ENCODE measurements around the gene HYLS1. TPM values are rescaled to one million over a fixed set of nuclear protein-coding genes. Genes with fewer than 3 reads are reported as not detected.
A peak's percentile ranks its signal among the peaks of the same experiment; 100 is the strongest.

HYLS1 gene
- total RNA-seq, 1 donor from 2014 or later, result 4.1 TPM

DNA sequence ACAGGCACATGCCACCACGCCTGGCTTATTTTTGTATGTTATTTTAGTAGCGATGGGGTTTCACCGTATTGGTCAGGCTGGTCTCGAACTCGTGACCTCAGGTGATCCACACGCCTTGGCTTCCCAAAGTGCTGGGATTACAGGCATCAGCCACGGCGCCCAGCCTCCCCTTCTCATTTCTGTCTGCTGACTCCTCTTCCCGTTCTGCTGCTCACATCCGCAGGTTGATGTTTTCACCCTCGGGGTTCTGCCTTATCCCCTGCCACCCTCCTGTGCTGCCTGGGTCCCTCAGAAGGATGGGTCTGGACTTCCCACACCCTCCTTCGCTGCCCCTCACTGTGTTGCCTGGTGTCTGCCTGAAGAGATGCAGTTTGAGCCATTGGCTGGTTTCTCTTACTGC, 39.2 kb downstream of the HYLS1 start:
- intact Hi-C loops (cut with DNase I), result no loop called here
- ATAC-seq (no peak), DNase-seq (ENCODE audit: low spot score) (no peak)

DNA sequence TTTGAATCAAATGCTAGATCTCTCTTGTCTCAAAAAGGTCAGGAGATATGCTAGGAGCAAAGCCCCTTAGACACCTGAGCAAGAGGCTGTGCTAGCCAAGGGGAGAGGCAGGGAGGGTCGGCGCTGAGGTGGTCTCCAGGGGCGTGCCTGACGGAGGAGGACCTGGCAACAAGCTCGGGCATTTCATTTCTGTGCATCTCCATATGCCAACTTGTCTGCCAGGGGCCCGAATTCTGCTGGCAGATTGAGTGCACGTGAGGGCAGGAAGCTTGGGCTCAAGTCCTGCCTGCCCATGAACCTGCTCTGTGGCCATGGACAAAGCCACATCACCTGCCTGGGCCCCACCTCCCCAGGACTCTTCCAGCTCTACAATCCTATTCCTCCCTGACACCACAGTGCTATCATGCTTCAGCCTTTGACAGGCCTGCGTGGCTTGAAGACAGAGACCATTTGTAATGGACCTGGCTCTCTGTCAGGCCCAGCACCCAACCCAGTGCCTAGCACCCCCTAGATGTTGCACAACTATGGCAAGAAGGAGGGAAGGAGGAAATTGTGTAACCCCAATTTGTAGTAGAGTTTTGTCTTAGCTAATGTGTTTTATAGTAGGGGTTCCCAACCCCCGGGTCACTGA, 42.1 kb downstream of the HYLS1 start:
- intact Hi-C loops (cut with DNase I), result no loop called here
- no peak for DNase-seq (ENCODE audit: low spot score)
- ATAC-seq, result no peak

DNA sequence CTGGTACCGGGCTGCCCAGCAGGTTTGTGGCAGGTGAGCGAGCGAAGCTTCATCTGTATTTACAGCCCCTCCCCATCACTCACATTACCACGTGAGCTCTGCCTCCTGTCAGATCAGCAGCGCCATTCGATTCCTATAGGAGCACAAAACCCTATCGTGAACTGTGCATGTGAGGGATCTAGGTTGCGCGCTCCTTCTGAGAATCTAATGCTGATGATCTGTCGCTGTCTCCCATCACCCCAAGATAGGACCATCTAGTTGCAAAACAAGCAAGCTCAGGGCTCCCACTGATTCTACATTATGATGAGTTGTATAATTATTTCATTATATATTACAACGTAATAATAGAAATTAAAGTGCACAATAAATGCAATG, 42.6 kb downstream of the HYLS1 start:
- ATAC-seq, result no peak
- DNase-seq (ENCODE audit: low spot score), result no peak
- intact Hi-C loops (cut with DNase I), result no loop called here

GRCh38 chr11:125931116-125931515, 43.6 kb downstream of the HYLS1 start:
- DNase-seq (ENCODE audit: low spot score) (no peak), ATAC-seq (no peak)
- intact Hi-C loops (cut with DNase I), result no loop called here

GRCh38 chr11:125931668-125932067, 44.2 kb downstream of the HYLS1 start:
- ATAC-seq (no peak), DNase-seq (ENCODE audit: low spot score) (no peak)
- intact Hi-C loops (cut with DNase I), result no loop called here

GRCh38 chr11:125932301-125932700, 44.8 kb downstream of the HYLS1 start:
- intact Hi-C loops (cut with DNase I), result no loop called here
- DNase-seq (ENCODE audit: low spot score), result no peak
- ATAC-seq, result no peak

GRCh38 chr11:125933030-125933813, 45.8 kb downstream of the HYLS1 start:
- ATAC-seq, result no peak
- intact Hi-C loops (cut with DNase I), result no loop called here
- DNase-seq (ENCODE audit: low spot score), result no peak

DNA sequence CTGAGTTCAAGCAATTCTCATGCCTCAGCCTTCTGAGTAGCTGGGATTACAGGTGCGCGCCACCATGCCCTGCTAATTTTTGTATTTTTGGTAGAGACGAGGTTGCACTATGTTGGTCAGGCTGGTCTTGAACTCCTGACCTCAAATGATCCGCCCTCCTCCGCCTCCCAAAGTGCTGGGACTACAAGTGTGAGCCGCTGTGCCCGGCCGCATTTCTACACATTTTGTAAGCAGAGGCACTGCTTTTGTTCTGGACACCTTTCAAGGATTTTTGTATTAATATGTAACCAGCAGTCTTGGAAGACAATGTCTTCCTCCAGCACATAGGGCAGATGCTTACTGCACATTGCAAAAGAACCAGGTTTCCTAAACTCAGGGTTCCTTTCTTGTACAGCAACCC, 47.0 kb downstream of the HYLS1 start:
- DNase-seq (ENCODE audit: low spot score), result no peak
- ATAC-seq, result no peak
- intact Hi-C loops (cut with DNase I), result no loop called here

GRCh38 chr11:125935056-125935455, 47.6 kb downstream of the HYLS1 start:
- intact Hi-C loops (cut with DNase I), result no loop called here
- DNase-seq (ENCODE audit: low spot score) (no peak), ATAC-seq (no peak)

DNA sequence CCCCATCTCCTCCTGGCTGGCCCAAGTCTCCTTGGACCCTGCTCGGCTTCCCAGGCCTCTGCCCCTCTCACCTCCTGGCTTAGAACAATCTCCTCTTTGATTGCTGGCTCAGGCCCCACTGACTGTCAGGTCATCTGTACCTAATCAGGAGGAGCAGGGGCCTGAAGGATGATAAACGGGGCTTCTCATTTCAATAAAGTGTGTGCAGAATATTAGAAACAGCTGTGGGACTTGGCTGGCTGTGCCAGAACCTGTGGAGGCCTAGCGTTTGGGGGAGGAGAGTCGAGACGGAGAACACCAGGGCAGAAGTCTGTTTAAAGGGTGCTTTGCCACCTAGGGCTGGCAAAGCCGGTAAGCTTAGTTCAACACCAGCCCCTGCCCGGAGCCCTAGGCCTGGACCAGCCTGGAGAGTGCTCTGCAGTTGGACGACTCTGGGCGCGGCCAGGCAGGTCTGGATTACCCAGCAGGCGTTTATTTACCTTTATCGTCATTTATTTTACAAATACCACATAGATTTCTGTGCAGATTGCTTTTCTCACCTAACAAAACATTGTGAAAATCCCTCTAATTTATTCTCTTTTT, 48.2 kb downstream of the HYLS1 start:
- intact Hi-C loops (cut with DNase I), result no loop called here
- DNase-seq (ENCODE audit: low spot score), result no peak
- peak; percentile 50 for ATAC-seq

- DNase-seq (ENCODE audit: low spot score) (no peak), ATAC-seq (no peak)
- intact Hi-C loops (cut with DNase I), result no loop called here
These were observed 51.0 kb downstream of the HYLS1 start for GRCh38 chr11:125938418-125938817.

GRCh38 chr11:125939081-125939521, 51.6 kb downstream of the HYLS1 start:
- peak; percentile 53 for DNase-seq (ENCODE audit: low spot score)
- peak; percentile 58 for ATAC-seq
- intact Hi-C loops (cut with DNase I), result no loop called here

DNA sequence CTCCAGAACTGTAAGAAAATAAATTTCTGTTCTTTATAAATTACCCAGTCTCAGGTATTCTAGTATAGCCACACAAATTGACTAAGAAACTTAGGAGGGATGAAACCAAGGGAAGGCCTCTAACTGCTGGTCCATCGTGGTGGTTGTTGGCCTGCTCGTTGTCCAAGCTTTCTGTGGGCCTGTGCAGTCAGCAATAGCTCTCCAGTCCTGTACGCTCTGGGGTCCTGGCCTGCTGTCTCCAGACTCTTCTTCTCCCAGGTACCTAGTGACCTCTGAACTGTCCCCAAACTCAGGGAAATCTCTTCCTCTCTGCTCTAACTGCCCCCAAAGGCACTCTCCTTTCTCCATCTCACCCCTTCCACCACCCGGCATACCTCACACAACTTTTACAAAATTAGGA, 52.7 kb downstream of the HYLS1 start:
- intact Hi-C loops (cut with DNase I), result no loop called here
- DNase-seq (ENCODE audit: low spot score) (no peak), ATAC-seq (no peak)

DNA sequence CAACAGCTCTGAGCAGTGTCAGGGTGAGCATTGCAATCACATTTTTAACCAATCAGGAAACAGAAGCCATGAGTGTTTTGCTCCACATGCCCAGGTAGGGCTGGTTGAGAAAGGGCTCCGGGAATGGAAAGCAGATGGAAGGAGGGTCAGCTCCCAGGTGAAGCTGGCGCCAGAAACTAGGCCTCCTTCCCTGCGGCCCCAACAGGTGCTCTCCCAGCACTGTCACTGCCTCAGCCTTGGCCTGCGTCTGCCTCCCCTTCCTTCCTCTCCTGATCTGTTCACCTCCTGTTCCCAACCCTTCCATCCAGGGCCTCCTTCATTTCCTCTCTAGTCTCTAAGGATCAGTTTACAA, 53.8 kb downstream of the HYLS1 start:
- no peak for ATAC-seq
- intact Hi-C loops (cut with DNase I), result no loop called here

GRCh38 chr11:125941619-125942611, 54.4 kb downstream of the HYLS1 start:
- ATAC-seq, result peak; percentile 62
- intact Hi-C loops (cut with DNase I), result no loop called here
- DNase-seq (ENCODE audit: low spot score), result peak; percentile 70

More for the DNA sequence above, 53.8 kb downstream of the HYLS1 start:
- no peak for DNase-seq (ENCODE audit: low spot score)

DNA sequence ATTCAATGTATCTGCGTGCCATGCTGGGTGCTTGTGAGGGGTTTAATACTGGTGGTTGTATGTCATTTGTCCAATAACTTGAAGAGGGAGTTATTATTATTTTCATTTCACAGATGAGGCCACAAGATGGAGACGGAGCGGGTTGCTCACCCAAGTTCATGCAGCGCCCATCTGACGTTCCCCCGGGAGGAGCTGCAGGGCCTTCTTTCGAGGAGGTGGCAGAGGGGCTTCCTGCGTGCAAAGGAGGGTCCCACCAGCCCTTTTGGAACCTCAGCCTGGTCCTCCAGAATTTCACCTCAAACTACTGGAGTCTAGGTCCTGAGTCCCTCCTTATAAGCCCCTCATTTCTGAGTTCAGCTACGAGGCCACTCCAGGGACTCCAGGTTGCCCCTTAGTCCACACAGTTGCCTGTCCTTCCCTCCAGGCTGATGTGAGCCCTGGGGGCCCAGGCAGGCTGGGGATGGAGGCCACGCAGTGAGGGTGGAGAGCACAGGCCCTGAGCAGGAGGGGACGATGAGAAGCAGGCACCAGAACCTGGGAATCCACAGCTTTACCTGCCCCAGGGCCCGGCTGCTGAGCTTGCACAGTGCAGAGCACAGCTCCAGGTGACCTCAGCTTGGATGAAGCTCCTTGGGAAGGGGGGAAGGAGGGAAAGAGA, 55.4 kb downstream of the HYLS1 start:
- no peak for DNase-seq (ENCODE audit: low spot score)
- intact Hi-C loops (cut with DNase I), result no loop called here
- ATAC-seq, result no peak

- intact Hi-C loops (cut with DNase I), result no loop called here
These were observed 56.3 kb downstream of the HYLS1 start for GRCh38 chr11:125943661-125944349.

GRCh38 chr11:125944350-125945010, 57.0 kb downstream of the HYLS1 start:
- intact Hi-C loops (cut with DNase I), result no loop called here

More at GRCh38 chr11:125943661-125944349, 56.3 kb downstream of the HYLS1 start:
- ATAC-seq (no peak), DNase-seq (ENCODE audit: low spot score) (no peak)

More at GRCh38 chr11:125944350-125945010, 57.0 kb downstream of the HYLS1 start:
- DNase-seq (ENCODE audit: low spot score) (no peak), ATAC-seq (no peak)
